HL-60/S4 (cell line): ENCODE results near the gene LAMB2.

Experiments used
- in situ Hi-C: fragments of 300-500 bp; cut with MboI; formaldehyde crosslinking; loops from 2 replicates; pipeline ENCODE4 v1.14.3; 2022; ENCODE audit warnings: low sequenced_read_pairs

Gene LAMB2

DNA sequence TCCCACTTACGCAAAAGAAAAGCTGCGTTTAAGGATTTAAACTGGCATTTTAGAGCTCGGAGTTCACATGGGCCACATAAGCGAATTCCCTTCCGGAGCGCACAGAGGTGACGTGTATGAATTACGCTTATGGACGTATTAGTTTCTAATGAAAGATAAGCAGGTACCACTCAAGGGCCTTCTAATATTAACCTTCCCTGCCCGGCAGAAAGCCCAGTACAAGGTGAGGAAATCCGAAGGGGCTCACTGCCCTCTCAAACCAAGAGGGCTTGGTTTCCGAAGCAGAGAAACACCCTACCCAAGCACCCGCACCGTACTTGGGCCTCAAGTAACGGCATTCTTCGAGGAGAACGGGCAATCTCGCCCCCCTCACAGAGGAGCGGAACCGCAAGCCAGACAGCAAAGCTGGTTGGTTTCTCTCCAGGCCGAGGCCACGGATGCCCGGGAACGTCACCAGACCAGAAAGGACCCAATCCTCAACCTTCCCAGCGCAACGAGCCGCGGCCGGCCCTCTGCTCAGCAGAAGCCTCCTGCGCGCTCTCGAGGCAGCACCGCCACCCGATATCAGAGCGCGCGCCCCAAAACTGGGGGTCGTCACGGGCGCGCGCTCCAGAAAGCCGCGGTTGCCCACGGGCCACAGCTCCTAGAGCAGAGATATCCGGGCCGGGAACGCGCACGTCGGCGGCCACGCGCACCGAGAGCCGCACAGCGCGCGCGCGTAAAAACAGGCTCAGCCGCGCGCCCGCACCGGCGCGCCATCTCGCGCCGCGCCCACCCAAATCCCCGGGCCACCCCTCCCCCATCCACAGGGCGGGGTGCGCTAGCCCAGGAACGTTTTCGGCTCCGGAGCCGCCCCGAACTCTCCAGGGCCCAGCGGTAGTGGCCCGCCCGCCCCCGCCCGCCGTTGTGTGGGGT, 39.7 kb downstream of the LAMB2 start:
- in situ Hi-C loops = no loop called here

GRCh38 chr3:49081429-49081828, 51.4 kb downstream of the LAMB2 start:
- in situ Hi-C loops = no loop called here

DNA sequence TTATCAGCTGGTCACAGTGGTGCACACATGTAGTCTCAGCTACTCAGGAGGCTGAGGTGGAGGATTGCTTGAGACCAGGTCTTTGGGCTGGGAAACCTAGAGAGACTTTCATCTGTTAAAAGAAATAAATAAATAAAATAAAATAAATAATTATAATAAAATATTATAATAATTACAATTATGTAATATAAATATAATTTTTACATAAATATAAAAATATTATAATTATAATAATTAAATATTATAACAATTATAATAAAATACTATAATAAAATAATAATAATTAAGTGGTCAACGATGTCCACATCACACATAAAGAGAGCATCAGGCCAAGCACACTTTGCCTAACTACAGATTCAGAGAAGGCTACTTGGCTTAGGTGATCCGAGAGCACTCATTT, 53.6 kb downstream of the LAMB2 start:
- in situ Hi-C loops = no loop called here

- in situ Hi-C loops = no loop called here
Observed at GRCh38 chr3:49076646-49077045, 56.2 kb downstream of the LAMB2 start.

DNA sequence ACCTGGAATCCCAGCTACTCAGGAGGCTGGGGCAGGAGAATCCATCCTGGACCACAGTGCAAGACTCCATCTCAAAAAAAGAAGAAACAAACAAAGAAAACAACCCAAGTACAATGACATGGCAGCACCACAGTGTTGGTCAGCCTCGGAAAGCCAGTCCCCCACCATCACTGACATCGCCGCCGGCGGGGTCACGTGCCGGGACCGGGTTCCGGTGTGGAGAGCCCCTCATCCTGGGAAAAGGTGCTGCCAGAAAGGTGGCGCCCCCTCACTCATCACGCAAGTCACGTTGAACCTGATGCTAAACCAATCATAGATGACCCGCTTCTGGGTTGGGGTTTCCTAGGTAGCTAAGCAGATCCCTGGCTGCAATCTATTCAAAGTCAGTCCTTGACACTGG, 56.7 kb downstream of the LAMB2 start:
- in situ Hi-C loops = no loop called here
